GM12878 (cell line): ENCODE measurements around the gene CDC42SE2. TPM values are rescaled to one million over a fixed set of nuclear protein-coding genes. Genes with fewer than 3 reads are reported as not detected.

Experiments used
- ATAC-seq: fragments of 200-7000 bp; cut with Tn5 transposase; 3 replicates; pipeline ENCODE4 v1.9.1; 2020; ENCODE audit warnings: mild to moderate bottlenecking, moderate library complexity
- BruUV-seq: library from RNA; stranded (reverse); fragments of 400-500 nt; replicated peaks from 2 replicates; lab custom pipeline; 2021; lab: Mats Ljungman, UMichigan
- CTCF ChIA-PET: fragments of 300-600 bp; sonication (Branson Sonifier 250); formaldehyde crosslinking; extraction: SDS; loops from one replicate; lab custom pipeline; 2021; ENCODE audit warnings: inconsistent platforms; lab: Yijun Ruan, JAX
- POLR2A ChIA-PET: fragments of 350-600 bp; formaldehyde crosslinking; extraction: SDS; loops from one replicate; lab custom pipeline; 2021; ENCODE audit warnings: inconsistent platforms; lab: Charles Lee
- RAD21 ChIA-PET: fragments of 300-600 bp; sonication (Branson Sonifier 250); formaldehyde crosslinking; loops from one replicate; lab custom pipeline; 2023; ENCODE audit warnings: antibody characterized with exemption; ENCODE audit not compliant: unreplicated experiment; lab: Charles Lee
- SMC1A ChIA-PET: fragments of 300-600 bp; sonication (Branson Sonifier 250); formaldehyde crosslinking; loops from one replicate; lab custom pipeline; 2023; ENCODE audit not compliant: unreplicated experiment, uncharacterized antibody; lab: Charles Lee
- DNase-seq: peaks from one replicate; pipeline ENCODE4 v3.0.0-alpha.2; 2011; ENCODE audit warnings: low read depth, low spot score
- FAIRE-seq: peaks from 3 replicates; lab custom pipeline; 2011; peaks lifted over from hg19 to GRCh38; lab: Jason Lieb, UNC
- H2AFZ ChIP-seq: 2 replicates; pipeline ENCODE4 v1.6.0; 2011; ENCODE audit warnings: low read depth, low read length, control low read depth; ENCODE audit not compliant: control insufficient read depth
- H3K27ac ChIP-seq: 2 replicates; pipeline ENCODE4 v1.5.1; 2011; ENCODE audit warnings: control low read depth; ENCODE audit not compliant: control insufficient read depth, insufficient read depth
- H3K27me3 ChIP-seq, 2 experiments: replicated peaks in 1 of 2; 2 replicates each; pipeline versions ENCODE4 v1.6.0 to v1.6.1; 2011; ENCODE audit warnings: low read length in 1 of 2; ENCODE audit not compliant: control insufficient read depth in 2 of 2, insufficient read depth in 2 of 2
- H3K36me3 ChIP-seq, 2 experiments: 2 replicates each; pipeline ENCODE4 v1.5.1; 2011; ENCODE audit warnings: low read length in 1 of 2; ENCODE audit not compliant: control insufficient read depth in 2 of 2, insufficient read depth in 2 of 2
- H3K4me1 ChIP-seq: 2 replicates; pipeline ENCODE4 v1.6.1; 2011; ENCODE audit warnings: mild to moderate bottlenecking, low read length, moderate library complexity, mixed read lengths; ENCODE audit not compliant: control insufficient read depth, insufficient read depth
- H3K4me2 ChIP-seq: 2 replicates; pipeline ENCODE4 v1.6.0; 2011; ENCODE audit warnings: control low read depth; ENCODE audit not compliant: control insufficient read depth, insufficient read depth
- H3K4me3 ChIP-seq: fragments of 200-600 bp; sonication (generic); 2 replicates; pipeline ENCODE4 v1.5.1; 2016
- H3K79me2 ChIP-seq: 2 replicates; pipeline ENCODE4 v1.6.0; 2011; ENCODE audit warnings: low read length; ENCODE audit not compliant: control insufficient read depth, insufficient read depth
- H3K9ac ChIP-seq: 2 replicates; pipeline ENCODE4 v1.8.0; 2011; ENCODE audit warnings: low read length, control low read depth, mixed read lengths; ENCODE audit not compliant: control insufficient read depth, insufficient read depth
- H3K9me3 ChIP-seq: replicated peaks from 3 replicates; pipeline ENCODE4 v1.5.1; 2011; ENCODE audit warnings: mild to moderate bottlenecking, low read length; ENCODE audit not compliant: control insufficient read depth, insufficient read depth
- H4K20me1 ChIP-seq: 2 replicates; pipeline ENCODE4 v1.6.0; 2011; ENCODE audit not compliant: control insufficient read depth, insufficient read depth
- ASH2L ChIP-seq: fragments of 300-600, 200-600 bp; sonication (generic); IDR thresholded peaks from 2 replicates; pipeline ENCODE4 v1.6.1; 2017; ENCODE audit warnings: low read depth, mild to moderate bottlenecking, borderline replicate concordance
- CBX5 ChIP-seq: sonication (generic); IDR thresholded peaks from 2 replicates; pipeline ENCODE4 v1.6.1; 2016; ENCODE audit warnings: low read depth, moderate library complexity, mild to moderate bottlenecking, inconsistent platforms
- CREB1 ChIP-seq: IDR thresholded peaks from 2 replicates; pipeline ENCODE4 v1.6.1; 2012; ENCODE audit warnings: low read depth, mild to moderate bottlenecking, inconsistent platforms
- ETV6 ChIP-seq, 2 experiments: fragments of 450-650 bp in 1 of 2; IDR thresholded peaks in 1 of 2; conservative IDR thresholded peaks in 1 of 2; 2 replicates each; pipeline ENCODE4 v1.6.1; 2014; ENCODE audit warnings: antibody characterized with exemption in 1 of 2, borderline replicate concordance in 1 of 2, low read depth in 1 of 2, mild to moderate bottlenecking in 1 of 2, moderate library complexity in 1 of 2
- IRF5 ChIP-seq: fragments of 450-650 bp; IDR thresholded peaks from 2 replicates; pipeline ENCODE4 v1.6.1; 2017; ENCODE audit warnings: borderline replicate concordance
- MTA2 ChIP-seq: fragments of 450-650 bp; IDR thresholded peaks from 2 replicates; pipeline ENCODE4 v1.6.1; 2016; ENCODE audit warnings: low read depth, mild to moderate bottlenecking, moderate library complexity
- NFYA ChIP-seq: IDR thresholded peaks from 2 replicates; pipeline ENCODE4 v1.6.1; 2011; ENCODE audit warnings: low read depth, mild to moderate bottlenecking, low read length, improper control_type of control experiment, borderline replicate concordance
- POU2F2 ChIP-seq: IDR thresholded peaks from 3 replicates; pipeline ENCODE4 v1.6.1; 2011; ENCODE audit warnings: low read depth, mild to moderate bottlenecking, low read length, borderline replicate concordance
- RAD21 ChIP-seq: IDR thresholded peaks from 2 replicates; pipeline ENCODE4 v1.6.1; 2011; ENCODE audit warnings: mild to moderate bottlenecking, low read depth, low read length, moderate library complexity; ENCODE audit not compliant: insufficient read depth
- SIN3A ChIP-seq: IDR thresholded peaks from 2 replicates; pipeline ENCODE4 v1.6.1; 2012; ENCODE audit warnings: low read depth, low read length, improper control_type of control experiment
- TAF1 ChIP-seq: IDR thresholded peaks from 2 replicates; pipeline ENCODE4 v1.6.1; 2011; ENCODE audit warnings: mild to moderate bottlenecking, low read depth, low read length, borderline replicate concordance
- TCF7 ChIP-seq: IDR thresholded peaks from 2 replicates; pipeline ENCODE4 v1.6.1; 2014; ENCODE audit warnings: antibody characterized with exemption, borderline replicate concordance
- ZBTB4 ChIP-seq: fragments of 450-650 bp; formaldehyde crosslinking; IDR thresholded peaks from 2 replicates; pipeline ENCODE4 v1.4.0; 2022; ENCODE audit warnings: mild to moderate bottlenecking, moderate library complexity
- ZBTB40 ChIP-seq: fragments of 450-650 bp; IDR thresholded peaks from 2 replicates; pipeline ENCODE4 v1.6.1; 2016; ENCODE audit warnings: mild to moderate bottlenecking, moderate library complexity, borderline replicate concordance
- ZNF24 ChIP-seq: fragments of 450-650 bp; IDR thresholded peaks from 2 replicates; pipeline ENCODE4 v1.6.1; 2017; ENCODE audit warnings: antibody characterized with exemption, mild to moderate bottlenecking
- ZNF384 ChIP-seq: IDR thresholded peaks from 2 replicates; pipeline ENCODE4 v1.6.1; 2012; ENCODE audit warnings: low read depth, mild to moderate bottlenecking, low read length, improper control_type of control experiment, borderline replicate concordance
- WGBS: methylation state at CpG from one replicate; pipeline ENCODE4 v1.1.6; 2016; ENCODE audit warnings: low lambda C conversion rate; ENCODE audit not compliant: insufficient replicate concordance, insufficient coverage; ENCODE audit errors: missing lambda C conversion rate; 5-methylcytosine and 5-hydroxymethylcytosine counted together
- in situ Hi-C: fragments of 300-500 bp; cut with MboI; formaldehyde crosslinking; loops from 9 replicates; pipeline ENCODE4 v1.14.3; 2018; ENCODE audit warnings: mixed read lengths
- intact Hi-C: fragments of 100-400 bp; cut with micrococcal nuclease; formaldehyde crosslinking; loops from one replicate; pipeline ENCODE4 v1.14.2; 2022; ENCODE audit not compliant: unreplicated experiment
- polyA plus RNA-seq, 11 experiments: library from polyadenylated mRNA; depleted of rRNA in 4 of 11; unstranded in 6 of 11; stranded (reverse) in 5 of 11; fragments of >200 nt; fragmentation: Nextera tagmentation in 4 of 11; fragmentation: Illumina TruSeq in 1 of 11; extraction: Ambion mirVana in 4 of 11; extraction: Trizol in 1 of 11; gene quantifications; 1 replicate in 1 of 11; 2 replicates in 10 of 11; pipeline versions ENCODE4 v1.2.1 to v1.2.3, GENCODE V29; 2011 to 2016; ENCODE audit warnings: inconsistent platforms in 2 of 11, missing spikeins in 2 of 11, low read depth in 1 of 11
- total RNA-seq, 4 experiments: library from RNA; depleted of rRNA in 3 of 4; stranded (reverse); fragments of >200 nt in 3 of 4; fragmentation: Illumina TruSeq in 1 of 4; extraction: Trizol in 1 of 4; gene quantifications; 2 replicates each; pipeline versions ENCODE4 v1.2.1 to v1.2.3, GENCODE V29; 2013 to 2021

CDC42SE2 gene
- total and polyA plus RNA-seq, 10 of the 15 experiments (the other 5 are each of a cell fraction or from before 2014, with no cell fraction given) = 57.0 to 148 (median 80.3) TPM

- intact Hi-C loops = no loop called here
- Histone ChIP-seq H3K36me3 (peaks cover 1 to 19% of the 10 kb centered on the region in 2 experiments), H3K79me2 (no peaks in the 10 kb centered on the region), H3K4me3 (no peak overlapping the region), H3K9ac (no peak overlapping the region), H4K20me1 (no peaks in the 10 kb centered on the region), H3K4me1 (no peaks in the 10 kb centered on the region)
- ChIA-PET POLR2A (no interaction called here), SMC1A (interaction anchor here (0.8 kb wide), 1 partner anchor 107 kb away, joined by 3 read pairs; no protein-coding TSS in a partner anchor)
- TF ChIP-seq ETV6 (conservative IDR thresholded peaks at IDR 0.05 in 1 of 2, IDR thresholded peaks at IDR 0.05 in 1 of 2; ENCODE audit: borderline replicate concordance in 1 of 2, low read depth in 1 of 2) (no peak), NFYA (no peak), TCF7 (no peak), RAD21 (no peak), ZBTB40 (no peak), TAF1 (no peak), POU2F2 (no peak), SIN3A (no peak), IRF5 (no peak), ZBTB4 (CRISPR knock-in tag) (no peak), ZNF384 (no peak), MTA2 (no peak), ASH2L (no peak), ZNF24 (no peak), CBX5 (no peak), CREB1 (no peak)
- TF ChIP-seq, all 136 proteins: peak for 0
- no peaks in the 10 kb centered on the region for H3K27me3 ChIP-seq
- in situ Hi-C loops = loop anchor here (10.0 kb wide), 1 partner anchor 579 kb away; no protein-coding TSS in a partner anchor
- CTCF ChIA-PET = interaction anchor here (0.6 to 3.1 kb wide), 4 partner anchors 8 to 581 kb away, joined by 3 to 13 read pairs (median 6); no protein-coding TSS in a partner anchor
- DNase-seq = no peak
- no TSS peak for BruUV-seq
- ATAC-seq = no peak
- RAD21 ChIA-PET = no interaction called here
- no peak for FAIRE-seq
- 94% methylated on average over 1 of the region's 1 CpG for WGBS
- no peaks in the 10 kb centered on the region for H3K9me3 ChIP-seq
- no peak overlapping the region for H2AFZ ChIP-seq
- H3K4me2 ChIP-seq = no peak overlapping the region
- no peak overlapping the region for H3K27ac ChIP-seq
These were observed 162.2 kb downstream of the CDC42SE2 start for GRCh38 chr5:131426011-131426410.
